Loucy (cell line): Measurements from ENCODE around the gene TET3.

Source experiments
- EZH2phosphoT487 ChIP-seq: fragments of 200-600 bp; IDR thresholded peaks from 2 replicates; pipeline ENCODE4 v1.6.1; 2018; ENCODE audit warnings: antibody characterized with exemption, mild to moderate bottlenecking, moderate library complexity, borderline replicate concordance
- TF ChIP-seq, protein P1 (sequence below): fragments of 200-600 bp; sonication (generic); conservative IDR thresholded peaks from 2 replicates; pipeline ENCODE4 v1.5.1; 2014; ENCODE audit warnings: mild to moderate bottlenecking, antibody characterized with exemption, low read length

GRCh38 chr2:73937899-73938298 lies 46.8 kb upstream of the TET3 start:
- no peak for TF ChIP-seq EZH2phosphoT487
- TF ChIP-seq, protein P1, sequence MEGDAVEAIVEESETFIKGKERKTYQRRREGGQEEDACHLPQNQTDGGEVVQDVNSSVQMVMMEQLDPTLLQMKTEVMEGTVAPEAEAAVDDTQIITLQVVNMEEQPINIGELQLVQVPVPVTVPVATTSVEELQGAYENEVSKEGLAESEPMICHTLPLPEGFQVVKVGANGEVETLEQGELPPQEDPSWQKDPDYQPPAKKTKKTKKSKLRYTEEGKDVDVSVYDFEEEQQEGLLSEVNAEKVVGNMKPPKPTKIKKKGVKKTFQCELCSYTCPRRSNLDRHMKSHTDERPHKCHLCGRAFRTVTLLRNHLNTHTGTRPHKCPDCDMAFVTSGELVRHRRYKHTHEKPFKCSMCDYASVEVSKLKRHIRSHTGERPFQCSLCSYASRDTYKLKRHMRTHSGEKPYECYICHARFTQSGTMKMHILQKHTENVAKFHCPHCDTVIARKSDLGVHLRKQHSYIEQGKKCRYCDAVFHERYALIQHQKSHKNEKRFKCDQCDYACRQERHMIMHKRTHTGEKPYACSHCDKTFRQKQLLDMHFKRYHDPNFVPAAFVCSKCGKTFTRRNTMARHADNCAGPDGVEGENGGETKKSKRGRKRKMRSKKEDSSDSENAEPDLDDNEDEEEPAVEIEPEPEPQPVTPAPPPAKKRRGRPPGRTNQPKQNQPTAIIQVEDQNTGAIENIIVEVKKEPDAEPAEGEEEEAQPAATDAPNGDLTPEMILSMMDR: no peak
